GM19023 (cell line): Measurements from ENCODE around the gene CMTM8.
"Not testable (repeated sequence)": the region's sequence is repeated elsewhere in the genome, so short reads cannot be mapped to it uniquely, and the experiment has no call there.

ENCODE experiments used
- ATAC-seq: cut with Tn5 transposase; IDR thresholded peaks from one replicate; pipeline ENCODE4 v1.9.1; 2021; ENCODE audit warnings: mild to moderate bottlenecking, moderate library complexity; ENCODE audit not compliant: unreplicated experiment

CMTM8 gene

DNA sequence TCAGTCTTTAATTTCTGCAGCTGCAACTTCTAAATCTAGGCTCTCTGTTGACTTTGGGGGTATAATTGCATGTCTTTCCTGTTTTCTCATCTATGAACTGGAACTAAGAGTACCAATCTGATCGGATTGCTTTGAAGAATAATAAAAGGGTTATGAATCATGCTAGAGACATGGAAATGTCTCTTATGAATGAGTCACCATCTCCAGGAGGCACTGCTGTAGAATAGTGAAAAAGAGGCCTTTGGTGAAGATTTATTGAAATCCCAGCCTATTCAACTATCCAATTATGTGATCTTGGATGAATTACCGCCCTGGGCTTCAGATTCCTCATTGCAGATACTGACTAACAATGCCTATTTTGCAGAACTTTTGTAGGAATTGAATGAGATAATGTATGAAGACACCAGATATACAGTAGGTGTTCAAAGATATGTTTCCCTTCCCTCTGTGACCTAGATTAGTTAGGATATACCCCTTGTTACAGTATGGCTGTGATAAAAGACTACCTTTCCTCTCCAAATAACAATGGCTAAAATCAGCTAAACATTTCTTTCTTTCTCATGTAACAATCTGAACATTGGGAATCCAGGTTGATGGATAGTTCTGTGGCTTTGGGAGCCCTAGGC is 11.5 kb upstream of the CMTM8 start:
- ATAC-seq: no peak

DNA sequence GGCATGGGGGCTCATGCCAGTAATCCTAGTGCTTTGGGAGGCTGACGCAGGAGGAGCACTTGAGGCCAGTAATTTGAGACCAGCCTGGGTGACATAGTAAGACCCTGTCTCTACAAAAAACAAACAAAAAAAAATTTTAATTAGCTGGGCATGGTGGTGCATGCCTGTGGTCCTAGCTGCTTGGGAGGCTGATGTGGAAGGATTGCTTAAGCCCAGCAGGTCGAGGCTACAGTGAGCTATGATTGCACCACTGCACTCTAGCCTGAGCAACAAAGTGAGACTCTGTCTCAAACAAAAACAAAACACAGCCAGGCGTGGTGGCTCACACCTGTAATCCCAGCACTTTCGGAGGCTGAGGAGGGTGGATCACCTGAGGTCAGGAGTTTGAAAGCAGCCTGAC is 9.7 kb upstream of the CMTM8 start:
- ATAC-seq: not testable (repeated sequence)

DNA sequence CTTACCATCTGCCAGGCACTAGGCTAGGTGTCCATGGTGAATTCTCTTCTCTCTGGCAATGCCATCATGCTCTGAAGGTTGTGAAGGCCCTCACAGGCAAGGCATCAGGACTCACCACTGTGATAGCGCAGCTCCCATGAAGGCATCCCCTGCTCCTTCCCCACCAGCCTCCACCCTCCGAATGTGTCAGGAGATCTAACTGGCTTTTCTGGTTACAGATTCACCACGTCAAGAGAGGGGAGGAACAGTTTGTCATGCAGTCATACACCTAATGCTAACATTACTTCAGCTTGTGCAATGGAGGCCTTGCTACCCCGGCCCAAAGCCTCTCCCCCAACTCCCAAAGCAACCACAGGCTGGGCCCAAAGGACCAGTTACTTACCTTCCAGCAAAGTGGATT is 8.9 kb upstream of the CMTM8 start:
- no peak for ATAC-seq

DNA sequence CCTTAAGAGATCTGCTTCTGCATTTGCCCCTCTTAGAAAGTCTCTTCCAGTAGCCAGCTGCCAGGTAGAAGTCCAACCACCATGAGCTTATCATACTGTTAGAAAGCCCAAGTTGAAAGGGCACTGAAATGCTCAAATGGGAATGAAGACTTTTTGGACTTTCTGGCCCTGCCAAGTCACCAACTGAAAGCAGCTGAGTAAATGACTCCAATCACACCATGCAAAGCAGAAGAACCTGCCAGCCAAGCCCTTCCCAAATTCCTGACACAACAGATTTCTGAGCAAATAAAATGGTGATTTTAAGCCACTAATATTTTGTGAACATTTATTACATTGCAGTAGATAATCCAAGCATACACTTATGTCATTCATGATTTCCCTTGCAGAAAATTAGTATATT is 2.1 kb upstream of the CMTM8 start:
- no peak for ATAC-seq

GRCh38 chr3:32237670-32238452 is 619 bp upstream of the CMTM8 start:
- ATAC-seq: peak; percentile 16

DNA sequence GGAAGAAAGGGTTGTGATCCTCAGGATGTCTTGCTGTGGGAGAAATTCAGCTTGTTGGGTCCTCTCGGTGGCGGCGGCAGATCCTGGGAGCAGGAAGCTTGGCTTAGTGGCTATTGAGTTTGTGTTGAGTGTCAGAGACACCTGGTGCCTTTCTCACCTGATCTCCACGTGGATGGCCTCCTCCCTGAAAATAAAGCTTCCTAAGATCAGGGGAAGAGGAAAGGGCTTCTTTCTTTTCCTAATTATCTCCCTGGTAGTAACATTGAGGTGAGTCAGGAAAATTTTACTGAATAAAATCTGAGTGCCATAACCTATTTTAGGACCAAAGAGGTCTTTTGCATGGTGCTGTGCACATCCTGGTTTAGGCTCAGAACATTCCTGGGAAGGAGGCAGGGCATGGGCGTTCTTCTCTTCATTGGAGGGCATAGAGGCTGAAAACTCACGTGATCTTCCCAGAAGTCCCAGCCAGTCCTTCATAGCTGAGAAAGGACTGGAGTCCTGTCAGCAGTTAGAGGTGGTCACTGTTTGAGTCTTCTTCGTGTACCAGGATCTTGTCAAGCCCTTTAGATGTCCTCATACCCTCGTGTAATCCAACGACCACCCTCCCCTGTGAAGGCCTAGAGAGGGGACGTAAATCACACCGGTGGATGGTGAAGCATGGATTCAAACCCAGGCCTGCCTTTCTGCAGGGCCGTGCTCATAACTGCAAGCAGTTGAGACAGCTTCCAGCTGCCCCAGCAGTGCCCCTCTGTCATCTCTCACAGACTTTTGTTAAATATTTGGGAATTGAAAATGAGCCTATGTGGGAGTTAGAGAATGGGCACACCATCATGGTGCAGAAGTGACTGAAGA is 1.1 kb downstream of the CMTM8 start:
- ATAC-seq: no peak

GRCh38 chr3:32240159-32240545 is 1.7 kb downstream of the CMTM8 start:
- no peak for ATAC-seq

GRCh38 chr3:32241100-32241499 is 2.6 kb downstream of the CMTM8 start:
- ATAC-seq: no peak

DNA sequence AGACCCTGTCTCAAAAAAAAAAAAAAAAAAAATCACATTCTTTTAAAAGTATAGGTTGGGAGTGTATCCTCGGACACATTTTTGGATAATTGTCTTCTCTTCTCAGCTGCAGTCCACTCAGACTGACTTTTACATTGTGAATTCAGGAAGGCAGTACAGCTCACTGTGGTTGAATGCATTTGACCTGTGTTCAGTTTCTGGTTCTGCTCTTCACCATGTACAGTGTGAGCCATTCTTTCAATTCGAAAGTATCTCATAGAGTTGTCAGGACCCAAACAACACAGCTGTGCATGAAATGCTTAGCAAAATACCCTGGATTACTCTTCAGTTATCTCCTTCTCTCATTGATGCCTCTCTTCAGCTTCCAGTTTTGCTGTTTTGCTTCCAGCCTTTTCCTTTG is 5.0 kb downstream of the CMTM8 start:
- no peak for ATAC-seq

DNA sequence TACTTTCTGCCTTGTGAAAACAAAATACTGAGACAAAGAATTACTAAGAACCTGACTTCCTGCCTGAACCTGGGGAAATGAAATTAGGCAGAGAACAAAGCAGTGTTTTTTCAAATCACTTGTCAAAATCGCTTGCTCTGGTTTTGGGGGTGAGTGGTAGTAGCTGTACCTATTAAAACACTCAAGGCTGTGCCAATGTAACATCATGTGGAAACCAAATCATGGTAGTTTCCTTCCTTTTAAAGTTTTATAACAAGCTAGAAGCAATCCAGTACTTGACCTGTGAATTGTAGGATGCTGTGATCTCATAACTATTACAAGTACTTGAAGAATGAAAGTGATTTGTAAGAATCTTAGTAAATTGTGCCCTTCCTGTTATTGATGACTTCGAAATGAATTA is 6.7 kb downstream of the CMTM8 start:
- no peak for ATAC-seq

DNA sequence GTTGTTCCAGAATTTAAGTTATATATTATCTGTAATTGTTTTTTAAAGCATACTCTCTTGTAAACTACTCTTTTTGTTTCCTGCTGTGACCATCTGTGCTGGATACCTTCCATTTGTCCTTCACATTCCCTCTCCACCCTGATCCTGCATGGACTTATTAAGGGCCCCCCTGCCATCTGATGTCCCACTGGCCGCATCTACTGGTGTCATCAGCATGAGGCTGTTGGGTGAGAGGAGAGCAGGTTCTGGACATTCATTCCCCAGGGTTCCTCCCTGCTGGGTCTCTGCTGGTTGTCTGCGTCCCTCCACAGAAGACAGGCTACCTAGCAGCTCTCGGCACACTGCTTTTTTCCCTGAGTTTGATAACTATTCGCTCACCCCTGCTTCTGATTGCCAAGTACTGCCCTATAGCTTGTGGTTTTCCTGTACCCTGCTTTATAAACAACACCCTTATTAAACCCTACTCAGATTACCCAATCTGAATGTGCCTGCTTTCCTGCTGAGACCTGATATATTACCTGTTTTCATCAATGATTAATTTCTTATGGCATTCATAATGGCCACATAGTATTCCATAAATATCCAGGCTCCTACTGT is 7.7 kb downstream of the CMTM8 start:
- no peak for ATAC-seq

DNA sequence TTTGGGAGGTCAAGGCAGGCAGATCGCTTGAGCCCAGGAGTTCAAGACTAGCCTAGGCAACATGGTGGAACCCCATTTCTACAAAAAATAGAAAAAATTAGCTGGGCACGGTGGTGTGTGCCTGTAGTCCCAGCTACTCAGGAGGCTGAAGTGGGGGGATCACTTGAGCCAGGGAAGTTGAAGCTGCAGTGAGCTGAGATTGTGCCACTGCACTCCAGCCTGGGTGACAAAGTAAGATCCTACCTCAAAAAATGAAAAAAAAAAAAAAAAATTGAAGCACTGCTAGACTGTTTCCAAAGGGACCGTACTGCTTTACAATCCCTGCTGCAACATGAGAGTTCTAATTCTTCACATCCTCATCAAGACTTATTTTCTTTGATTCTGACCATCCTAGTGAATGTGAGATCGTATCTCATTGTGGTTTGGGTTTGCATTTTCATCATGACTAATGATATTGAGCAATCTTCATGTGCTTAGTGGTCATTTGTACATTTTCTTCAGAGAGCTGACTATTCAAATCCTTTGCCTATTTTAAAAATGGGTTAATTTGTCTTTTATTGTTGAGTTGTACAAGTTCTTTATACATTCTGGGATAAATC is 10.8 kb downstream of the CMTM8 start:
- no peak for ATAC-seq

- no peak for ATAC-seq
These were observed 15.8 kb downstream of the CMTM8 start for GRCh38 chr3:32254268-32254667.

DNA sequence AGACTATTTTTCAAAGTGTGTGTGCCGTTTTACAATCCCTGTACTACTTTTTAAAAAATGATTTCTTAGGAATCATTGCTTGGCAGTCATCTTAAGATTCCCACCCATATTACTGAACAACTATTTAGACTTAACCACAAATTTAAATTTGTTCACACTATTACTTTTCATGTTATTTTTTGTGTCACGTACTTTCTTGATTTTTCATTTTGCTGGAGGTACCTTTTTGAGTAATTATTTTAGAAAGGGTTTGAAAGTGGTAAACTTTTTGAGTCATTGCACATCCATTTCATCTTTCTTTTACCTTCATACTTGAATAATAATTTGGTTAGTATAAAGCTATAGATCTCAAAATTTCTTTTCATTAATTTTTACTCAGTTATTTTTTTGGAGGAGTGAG is 16.9 kb downstream of the CMTM8 start:
- ATAC-seq: no peak

DNA sequence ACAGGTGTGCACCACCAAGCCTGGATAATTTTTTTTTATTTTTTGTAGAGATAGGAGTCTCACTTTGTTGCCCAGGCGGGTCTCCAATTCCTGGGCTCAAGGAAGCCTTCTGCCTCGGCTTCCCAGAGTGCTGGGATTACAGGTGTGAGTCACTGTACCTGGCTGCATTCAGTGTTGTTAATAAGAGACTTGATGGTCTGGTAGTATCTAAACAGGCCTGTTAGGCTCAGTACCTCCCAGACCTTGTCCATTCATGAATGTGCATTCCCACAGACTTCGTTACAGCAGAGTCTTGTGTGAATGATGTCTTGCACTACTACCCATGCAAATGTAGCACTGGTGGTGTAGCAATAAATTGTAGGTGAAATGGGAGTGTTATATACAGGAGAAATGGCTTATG is 17.7 kb downstream of the CMTM8 start:
- no peak for ATAC-seq

- no peak for ATAC-seq
These were observed 18.6 kb downstream of the CMTM8 start for GRCh38 chr3:32257042-32257441.

DNA sequence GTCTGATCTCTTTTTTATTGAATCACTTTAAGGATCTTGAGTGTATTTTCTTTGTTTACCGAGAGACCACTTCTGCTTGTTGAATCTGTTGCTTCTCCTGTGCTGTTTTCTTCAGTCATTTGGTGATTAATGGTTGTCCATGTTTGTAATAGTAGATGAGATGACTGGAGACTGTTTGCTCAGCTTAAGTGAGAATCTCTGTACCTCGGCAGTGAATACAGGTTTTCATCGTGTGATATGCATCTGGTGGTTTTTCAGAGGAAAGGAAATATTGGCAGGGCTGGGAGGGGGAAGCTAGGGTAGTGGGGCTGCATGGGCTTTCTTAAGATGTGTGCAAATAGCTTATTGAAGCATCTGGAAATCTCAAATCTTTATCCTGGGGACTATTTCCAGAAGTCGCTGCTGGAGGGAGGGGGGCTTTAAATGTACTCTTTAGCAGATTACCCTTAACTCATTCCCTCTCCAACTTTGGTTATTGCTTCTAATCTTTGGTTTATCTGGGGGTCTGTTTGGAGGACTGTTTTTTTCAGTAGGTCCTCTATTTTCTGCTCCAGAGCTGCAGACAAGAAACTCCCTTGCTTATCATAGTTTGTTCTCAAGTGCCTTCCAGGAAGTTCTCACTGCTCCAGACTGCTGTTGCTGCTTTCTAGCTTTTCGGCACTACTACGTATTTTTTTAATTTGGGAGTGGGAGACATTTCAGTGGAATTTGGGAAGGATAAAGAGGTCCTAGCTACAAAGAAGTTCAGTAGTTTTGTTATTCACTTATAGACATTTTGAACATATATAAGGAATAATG is 19.4 kb downstream of the CMTM8 start:
- no peak for ATAC-seq

DNA sequence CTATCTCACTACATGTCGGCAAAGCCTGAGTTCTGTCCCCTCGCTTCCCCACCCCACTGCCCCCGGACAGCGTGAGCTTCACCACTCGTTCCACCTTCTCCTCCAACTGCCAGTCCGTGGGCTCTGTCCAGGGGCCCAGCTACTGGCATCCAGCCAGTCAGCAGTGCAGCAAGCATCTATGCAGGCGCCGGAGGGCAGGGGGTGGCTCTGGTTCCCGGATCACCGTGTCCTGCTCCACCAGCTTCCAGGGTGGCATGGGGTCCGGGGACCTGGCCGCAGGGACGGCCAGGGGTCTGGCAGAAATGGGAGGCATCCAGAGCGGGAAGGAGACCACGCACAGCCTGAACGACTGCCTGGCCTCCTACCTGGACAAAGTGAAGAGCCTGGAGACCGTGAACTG is 20.4 kb downstream of the CMTM8 start:
- no peak for ATAC-seq

GRCh38 chr3:32261545-32261944 is 23.1 kb downstream of the CMTM8 start:
- no peak for ATAC-seq

DNA sequence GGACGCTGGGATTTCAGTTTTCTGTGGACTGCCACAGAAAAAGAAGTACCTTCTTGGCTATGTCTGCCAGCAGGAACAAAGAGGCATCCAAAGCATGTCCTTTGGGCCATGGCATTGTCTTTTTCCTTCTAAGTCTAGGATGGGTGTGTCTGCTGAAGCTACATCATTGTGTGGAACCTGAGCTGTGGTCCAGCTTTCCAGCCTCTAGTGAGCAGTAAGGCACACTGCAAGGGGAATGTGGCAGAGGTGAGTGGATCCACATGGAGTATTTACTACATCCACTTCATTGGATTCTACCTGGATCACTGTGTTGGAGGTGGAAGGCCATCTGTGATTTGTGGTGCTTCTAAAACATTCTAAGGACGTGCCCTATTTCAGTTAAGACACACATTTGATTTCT is 23.7 kb downstream of the CMTM8 start:
- no peak for ATAC-seq
